K562 (cell line): ENCODE results near the gene SZT2. TPM values are rescaled to one million over a fixed set of nuclear protein-coding genes. Genes with fewer than 3 reads are reported as not detected.

Experiments used
- ARID2 ChIP-seq: fragments of 450-650 bp; IDR thresholded peaks from 2 replicates; pipeline ENCODE4 v1.6.1; 2017; ENCODE audit warnings: antibody characterized with exemption, mild to moderate bottlenecking
- BDP1 ChIP-seq: IDR thresholded peaks from 3 replicates; pipeline ENCODE4 v1.6.1; 2011; ENCODE audit not compliant: insufficient read length, insufficient read depth
- DDX20 ChIP-seq: fragments of 450-650 bp; IDR thresholded peaks from 2 replicates; pipeline ENCODE4 v1.6.1; 2016; ENCODE audit warnings: missing genetic modification characterization, low read depth, mild to moderate bottlenecking, missing compliant biosample characterization, moderate library complexity
- E2F8 ChIP-seq: fragments of 450-650 bp; IDR thresholded peaks from 2 replicates; pipeline ENCODE4 v1.7.1; 2018; ENCODE audit warnings: mild to moderate bottlenecking, low read depth; ENCODE audit not compliant: partially characterized antibody
- LEF1 ChIP-seq: fragments of 450-650 bp; IDR thresholded peaks from 2 replicates; pipeline ENCODE4 v1.6.1; 2016; ENCODE audit warnings: mild to moderate bottlenecking
- NUFIP1 ChIP-seq: fragments of 450-650 bp; IDR thresholded peaks from 2 replicates; pipeline ENCODE4 v1.6.1; 2018; ENCODE audit not compliant: partially characterized antibody
- RNF219 ChIP-seq: fragments of 250-450 bp; sonication (Bioruptor Pico); IDR thresholded peaks from 2 replicates; pipeline ENCODE4 v1.5.0; 2022; ENCODE audit warnings: mild to moderate bottlenecking
- SIX5 ChIP-seq, 2 experiments: IDR thresholded peaks; 2 replicates each; pipeline ENCODE4 v1.6.1; 2011; ENCODE audit warnings: low read length in 2 of 2, borderline replicate concordance in 1 of 2, low read depth in 1 of 2, mild to moderate bottlenecking in 1 of 2, moderate library complexity in 1 of 2; ENCODE audit not compliant: insufficient read depth in 1 of 2
- TCFL5 ChIP-seq: fragments of 250-450 bp; sonication (Bioruptor Pico); conservative IDR thresholded peaks from 2 replicates; pipeline ENCODE4 v1.6.1; 2021; ENCODE audit warnings: mild to moderate bottlenecking, moderate library complexity, matching md5 sums
- TFAM ChIP-seq: fragments of 250-450 bp; sonication (Bioruptor Pico); conservative IDR thresholded peaks from 2 replicates; pipeline ENCODE4 v1.5.0; 2021; ENCODE audit warnings: mild to moderate bottlenecking, moderate library complexity
- TFAP4 ChIP-seq: sonication (generic); formaldehyde crosslinking; IDR thresholded peaks from 2 replicates; pipeline ENCODE4 v1.8.0; 2022; ENCODE audit warnings: missing genetic modification reagents, mild to moderate bottlenecking, moderate library complexity, borderline replicate concordance
- THAP12 ChIP-seq: fragments of 250-450 bp; sonication (Bioruptor Pico); IDR thresholded peaks from 2 replicates; pipeline ENCODE4 v1.9.0; 2021; ENCODE audit warnings: mild to moderate bottlenecking, inconsistent platforms
- TSHZ1 ChIP-seq: fragments of 250-450 bp; sonication (Bioruptor Pico); IDR thresholded peaks from 2 replicates; pipeline ENCODE4 v1.4.0; 2020; ENCODE audit warnings: mild to moderate bottlenecking, moderate library complexity
- ZFP1 ChIP-seq: fragments of 450-650 bp; formaldehyde crosslinking; IDR thresholded peaks from 2 replicates; pipeline ENCODE4 v1.4.0; 2020; ENCODE audit warnings: mild to moderate bottlenecking, mixed read lengths
- ZNF589 ChIP-seq: fragments of 200-800 bp; sonication (Bioruptor generic); IDR thresholded peaks from 2 replicates; pipeline ENCODE4 v1.6.1; 2016; ENCODE audit warnings: low read depth, missing genetic modification characterization, missing compliant biosample characterization
- ZNF717 ChIP-seq: fragments of 250-450 bp; sonication (Bioruptor Pico); IDR thresholded peaks from 2 replicates; pipeline ENCODE4 v1.5.0; 2021
- polyA plus RNA-seq, 8 experiments: library from polyadenylated mRNA; depleted of rRNA in 4 of 8; stranded (reverse) in 5 of 8; unstranded in 3 of 8; fragments of >200 nt; fragmentation: Nextera tagmentation in 2 of 8; fragmentation: Illumina TruSeq in 1 of 8; extraction: Ambion mirVana in 2 of 8; extraction: Trizol in 1 of 8; gene quantifications; 2 replicates each; pipeline versions ENCODE4 v1.2.1 to v1.2.3, GENCODE V29; 2011 to 2014; ENCODE audit warnings: inconsistent platforms in 1 of 8, missing spikeins in 1 of 8
- total RNA-seq, 7 experiments: library from RNA; depleted of rRNA in 6 of 7; stranded (reverse); fragments of >200 nt in 6 of 7; fragmentation: Illumina TruSeq in 2 of 7; extraction: Trizol in 2 of 7; gene quantifications; 2 replicates each; pipeline versions ENCODE4 v1.2.1 to v1.2.3, GENCODE V29; 2011 to 2021; ENCODE audit warnings: low replicate concordance in 1 of 7

SZT2 gene
- total and polyA plus RNA-seq, 9 of the 15 experiments (the other 6 are each of a cell fraction or from before 2014, with no cell fraction given), result 0.88 to 31.0 (median 12.8) TPM

GRCh38 chr1:43358121-43358745, 31.5 kb upstream of the SZT2 start (continued):
- TF ChIP-seq ARID2 (peak; percentile 33; the same call in 1 of the 2 replicates), TCFL5 (CRISPR knock-in tag) (no peak), TSHZ1 (CRISPR knock-in tag) (no peak), LEF1 (0 out of 2 replicates have a peak, but pooled peaks have one; percentile 26), THAP12 (CRISPR knock-in tag) (no peak), ZNF717 (CRISPR knock-in tag) (no peak), RNF219 (CRISPR knock-in tag) (no peak), NUFIP1 (no peak), TFAP4 (CRISPR knock-in tag) (no peak), SIX5 (IDR thresholded peaks at IDR 0.05; ENCODE audit: borderline replicate concordance in 1 of 2, insufficient read depth in 1 of 2, low read depth in 1 of 2, low read length in 2 of 2) (no peak), E2F8 (no peak), TFAM (CRISPR knock-in tag) (no peak), DDX20 (tag) (no peak), ZNF589 (CRISPR knock-in tag) (no peak), ZFP1 (no peak), BDP1 (no peak)
